HG03095 (cell line): ENCODE measurements around the gene NSG1.
"Not testable (repeated sequence)": the region's sequence is repeated elsewhere in the genome, so short reads cannot be mapped to it uniquely, and the experiment has no call there.

Experiments used
- ATAC-seq: cut with Tn5 transposase; IDR thresholded peaks from one replicate; pipeline ENCODE4 v1.9.1; 2021; ENCODE audit warnings: moderate library complexity; ENCODE audit not compliant: unreplicated experiment

NSG1 gene

GRCh38 chr4:4461850-4462249 is 74.9 kb downstream of the NSG1 start:
- ATAC-seq: no peak

- ATAC-seq: no peak
Measured at GRCh38 chr4:4462970-4463369, 76.1 kb downstream of the NSG1 start.

- not testable (repeated sequence) for ATAC-seq
Measured at GRCh38 chr4:4465238-4465637, 78.3 kb downstream of the NSG1 start.
